ENCODE measurements around the gene LAMA4.

LAMA4 gene

DNA sequence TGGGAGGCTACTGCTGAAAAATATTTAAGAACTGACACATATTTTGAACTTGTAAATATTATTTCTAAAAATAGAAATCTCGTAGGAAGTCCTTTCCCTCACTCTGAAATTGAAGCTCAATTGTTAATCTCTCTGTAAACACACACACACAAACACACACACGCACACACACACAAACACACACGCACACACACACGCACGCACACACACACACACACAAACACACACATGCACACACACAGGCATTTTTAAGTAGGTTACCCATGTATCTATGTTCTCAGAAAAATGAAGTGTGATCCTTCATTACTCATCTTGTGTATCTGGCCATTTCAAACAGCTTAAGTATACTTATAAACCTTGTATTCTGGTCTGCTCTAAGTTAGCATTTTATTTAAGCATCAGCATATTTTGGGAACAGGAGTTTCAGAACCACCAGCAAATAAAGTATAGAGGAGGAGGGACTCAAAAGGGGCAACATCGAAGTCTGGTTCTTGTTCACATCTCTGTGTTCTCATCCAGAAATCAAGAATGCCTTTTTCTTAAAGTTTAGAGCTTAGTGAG lies 188.9 kb downstream of the LAMA4 start:
- no peak for DNase-seq

DNA sequence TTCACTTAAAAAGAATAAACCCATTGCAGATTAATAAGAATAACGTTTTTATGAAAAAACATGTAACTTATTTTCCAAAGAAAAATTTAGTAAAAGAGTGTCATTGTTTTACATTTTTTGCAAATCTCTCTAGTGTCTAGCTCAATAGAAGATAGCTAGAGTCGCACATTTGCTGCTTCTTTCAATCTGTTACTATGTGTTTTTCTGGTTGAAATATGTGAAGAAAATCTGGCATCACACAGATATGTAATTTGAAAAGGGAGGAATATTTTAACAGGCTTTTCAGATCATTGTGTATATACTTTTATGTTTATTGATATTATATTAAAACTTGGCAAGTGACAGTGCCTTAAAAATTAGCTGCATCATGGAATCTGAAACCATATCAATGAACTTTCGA lies 191.4 kb downstream of the LAMA4 start:
- DNase-seq: no peak

DNA sequence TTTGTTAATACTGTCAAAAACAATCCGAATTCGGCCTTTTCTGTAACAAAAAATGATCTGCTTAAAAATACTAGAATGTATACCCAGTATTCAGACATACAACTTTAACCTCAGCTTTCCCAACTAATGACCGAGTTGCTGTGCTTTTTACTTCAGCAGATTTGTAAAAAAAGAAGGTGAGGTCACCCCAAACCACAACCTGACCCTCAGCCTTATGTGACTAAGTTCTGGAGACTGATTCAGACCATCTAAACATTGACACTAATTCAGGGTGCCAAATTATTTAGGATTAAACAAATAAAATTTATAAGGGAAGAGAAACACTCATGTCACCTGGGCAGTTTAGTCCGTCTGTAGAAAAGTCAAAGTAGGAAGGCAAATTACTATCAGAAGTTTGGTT lies 192.8 kb downstream of the LAMA4 start:
- DNase-seq: no peak
